BLaER1 (cell line): ENCODE results near the gene DTWD2.
"Not testable (repeated sequence)": the region's sequence is repeated elsewhere in the genome, so short reads cannot be mapped to it uniquely, and the experiment has no call there.

Source experiments
- H3K27ac ChIP-seq: shearing (Covaris generic); formaldehyde crosslinking; 2 replicates; pipeline ENCODE4 v1.8.1; 2022
- H3K27me3 ChIP-seq: shearing (Covaris generic); formaldehyde crosslinking; 2 replicates; pipeline ENCODE4 v1.8.1; 2022
- H3K36me3 ChIP-seq: shearing (Covaris generic); formaldehyde crosslinking; 2 replicates; pipeline ENCODE4 v1.8.1; 2022
- H3K4me1 ChIP-seq: shearing (Covaris generic); formaldehyde crosslinking; 2 replicates; pipeline ENCODE4 v1.8.1; 2022
- H3K4me2 ChIP-seq: shearing (Covaris generic); formaldehyde crosslinking; 2 replicates; pipeline ENCODE4 v1.8.1; 2022
- H3K4me3 ChIP-seq: shearing (Covaris generic); formaldehyde crosslinking; 2 replicates; pipeline ENCODE4 v1.8.1; 2022
- H3K9ac ChIP-seq: shearing (Covaris generic); formaldehyde crosslinking; 2 replicates; pipeline ENCODE4 v1.8.1; 2022
- H3K9me3 ChIP-seq: shearing (Covaris generic); formaldehyde crosslinking; 2 replicates; pipeline ENCODE4 v1.8.1; 2022
- H4K20me1 ChIP-seq: shearing (Covaris generic); formaldehyde crosslinking; 2 replicates; pipeline ENCODE4 v1.8.1; 2022
- Cebpa-rat ChIP-seq: shearing (Covaris generic); IDR thresholded peaks from 2 replicates; pipeline ENCODE4 v1.8.1; 2022

The DTWD2 gene

DNA sequence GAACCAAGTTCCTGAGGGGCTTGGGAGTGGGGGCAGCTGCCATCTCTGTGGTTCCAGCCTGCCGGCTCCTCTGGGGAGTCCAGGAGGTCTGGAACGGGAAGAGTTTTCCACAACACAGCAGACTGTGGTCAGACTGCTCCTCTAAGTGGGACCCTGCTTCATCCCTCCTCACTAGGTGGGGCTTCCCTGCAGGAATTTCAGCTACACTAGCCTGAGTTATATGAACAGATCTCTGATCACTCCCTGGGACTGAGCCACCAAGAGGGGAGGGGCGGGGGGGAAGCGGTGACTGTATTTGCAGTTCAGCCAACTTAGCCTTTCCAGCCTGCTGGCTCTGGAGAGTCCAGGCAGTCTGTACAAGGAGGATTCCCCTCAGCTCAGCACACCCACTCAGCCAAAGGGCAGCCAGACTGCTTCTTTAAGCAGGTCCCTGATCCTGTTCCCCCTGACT lies 19.4 kb downstream of the DTWD2 start:
- H3K4me3 ChIP-seq: no peak overlapping the region
- no peaks in the 10 kb centered on the region for H3K27me3 ChIP-seq
- no peak overlapping the region for H3K27ac ChIP-seq
- H3K4me2 ChIP-seq: no peak overlapping the region
- H3K36me3 ChIP-seq: no peaks in the 10 kb centered on the region
- H3K4me1 ChIP-seq: no peaks in the 10 kb centered on the region
- H3K9me3 ChIP-seq: peaks cover 33% of the 10 kb centered on the region
- H3K9ac ChIP-seq: no peak overlapping the region
- TF ChIP-seq Cebpa-rat: no peak
- H4K20me1 ChIP-seq: no peaks in the 10 kb centered on the region

DNA sequence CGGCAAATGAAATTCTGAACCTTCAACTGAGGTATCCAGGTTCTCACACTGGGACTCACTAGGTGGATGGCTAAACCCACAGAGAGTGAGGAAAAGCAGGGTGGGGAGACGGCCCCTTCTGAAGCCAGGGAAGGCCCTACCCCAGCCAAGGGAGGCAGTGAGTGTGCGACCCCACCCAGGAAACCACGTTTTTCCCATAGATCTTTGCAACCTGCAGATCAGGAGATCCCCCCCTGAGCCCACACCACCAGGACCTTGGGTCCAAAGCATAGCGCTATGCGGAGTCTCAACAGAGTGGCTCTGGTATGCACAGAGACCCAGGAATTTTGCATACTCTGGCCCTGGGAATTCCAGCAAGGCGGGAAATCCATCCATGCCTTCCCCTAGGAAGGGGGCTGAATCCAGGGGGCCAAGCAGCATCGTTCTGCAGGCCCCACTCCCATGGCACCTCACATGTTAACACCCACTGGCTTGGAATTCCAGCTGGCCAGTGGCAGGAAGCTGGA lies 19.9 kb downstream of the DTWD2 start:
- H3K4me2 ChIP-seq: no peak overlapping the region
- H3K9me3 ChIP-seq: peaks cover 31% of the 10 kb centered on the region
- H3K27me3 ChIP-seq: no peaks in the 10 kb centered on the region
- H3K27ac ChIP-seq: no peak overlapping the region
- no peak overlapping the region for H3K9ac ChIP-seq
- TF ChIP-seq Cebpa-rat: no peak
- H3K36me3 ChIP-seq: no peaks in the 10 kb centered on the region
- no peak overlapping the region for H3K4me3 ChIP-seq
- no peaks in the 10 kb centered on the region for H3K4me1 ChIP-seq
- no peaks in the 10 kb centered on the region for H4K20me1 ChIP-seq

- H3K27ac ChIP-seq: no peak overlapping the region
- no peak for TF ChIP-seq Cebpa-rat
- peaks cover 24% of the 10 kb centered on the region for H3K9me3 ChIP-seq
- H3K9ac ChIP-seq: no peak overlapping the region
- H3K4me3 ChIP-seq: no peak overlapping the region
- no peaks in the 10 kb centered on the region for H3K36me3 ChIP-seq
- no peaks in the 10 kb centered on the region for H3K27me3 ChIP-seq
- no peaks in the 10 kb centered on the region for H4K20me1 ChIP-seq
- H3K4me2 ChIP-seq: no peak overlapping the region
- no peaks in the 10 kb centered on the region for H3K4me1 ChIP-seq
Observed at GRCh38 chr5:118967059-118967508, 21.3 kb downstream of the DTWD2 start.

GRCh38 chr5:118965890-118966289 lies 22.5 kb downstream of the DTWD2 start:
- no peaks in the 10 kb centered on the region for H3K4me1 ChIP-seq
- no peak overlapping the region for H3K9ac ChIP-seq
- no peak overlapping the region for H3K4me2 ChIP-seq
- H3K27ac ChIP-seq: no peak overlapping the region
- TF ChIP-seq Cebpa-rat: no peak
- no peak overlapping the region for H3K4me3 ChIP-seq
- no peaks in the 10 kb centered on the region for H3K36me3 ChIP-seq
- H3K27me3 ChIP-seq: no peaks in the 10 kb centered on the region
- H3K9me3 ChIP-seq: peaks cover 23% of the 10 kb centered on the region
- no peaks in the 10 kb centered on the region for H4K20me1 ChIP-seq

GRCh38 chr5:118964970-118965369 lies 23.4 kb downstream of the DTWD2 start:
- not testable (repeated sequence) for H3K4me1 ChIP-seq, H3K27ac ChIP-seq

DNA sequence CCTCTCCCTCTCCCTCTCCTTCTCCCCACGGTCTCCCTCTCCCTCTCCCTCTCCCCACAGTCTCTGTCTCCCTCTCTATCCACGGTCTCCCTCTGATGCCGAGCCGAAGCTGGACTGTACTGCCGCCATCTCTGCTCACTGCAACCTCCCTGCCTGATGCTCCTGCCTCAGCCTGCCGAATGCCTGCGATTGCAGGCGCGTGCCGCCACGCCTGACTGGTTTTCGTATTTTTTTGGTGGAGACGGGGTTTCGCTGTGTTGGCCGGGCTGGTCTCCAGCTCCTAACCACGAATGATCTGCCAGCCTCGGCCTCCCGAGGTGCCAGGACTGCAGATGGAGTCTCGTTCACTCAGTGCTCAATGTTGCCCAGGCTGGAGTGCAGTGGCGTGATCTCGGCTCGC lies 24.0 kb downstream of the DTWD2 start:
- not testable (repeated sequence) for H3K4me1 ChIP-seq, H3K9ac ChIP-seq, H4K20me1 ChIP-seq, H3K4me3 ChIP-seq, H3K4me2 ChIP-seq, H3K27ac ChIP-seq, H3K36me3 ChIP-seq, H3K27me3 ChIP-seq
- H3K9me3 ChIP-seq: peaks cover 25% of the 10 kb centered on the region

More at GRCh38 chr5:118964970-118965369, 23.4 kb downstream of the DTWD2 start:
- peaks cover 21% of the 10 kb centered on the region for H3K9me3 ChIP-seq
- not testable (repeated sequence) for H3K9ac ChIP-seq, H4K20me1 ChIP-seq, H3K36me3 ChIP-seq, H3K27me3 ChIP-seq, H3K4me3 ChIP-seq, H3K4me2 ChIP-seq

DNA sequence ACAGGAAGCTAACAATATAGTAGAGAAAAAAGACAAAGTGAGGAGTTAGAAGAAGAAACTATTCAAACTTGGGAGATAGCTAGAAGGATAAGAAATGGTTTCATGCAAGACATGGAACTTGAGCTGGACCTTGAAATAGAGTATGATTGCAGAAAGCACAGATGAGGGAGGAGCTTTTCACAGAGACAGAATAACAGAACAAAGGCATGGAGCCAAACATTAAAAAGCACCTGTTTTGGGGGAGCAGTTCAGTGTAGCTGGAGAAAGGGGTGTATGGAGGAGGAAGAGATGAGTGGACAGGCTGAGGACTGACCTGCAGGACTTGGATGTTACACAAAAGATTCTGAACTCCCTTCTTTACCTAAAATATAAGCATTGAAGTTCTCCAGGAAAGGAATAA lies 25.2 kb downstream of the DTWD2 start:
- TF ChIP-seq Cebpa-rat: no peak
- Histone ChIP-seq H3K4me1 (no peaks in the 10 kb centered on the region), H3K27ac (no peak overlapping the region), H3K36me3 (no peaks in the 10 kb centered on the region), H3K9ac (no peak overlapping the region), H3K4me2 (no peak overlapping the region), H3K27me3 (no peaks in the 10 kb centered on the region), H4K20me1 (no peaks in the 10 kb centered on the region), H3K9me3 (peaks cover 25% of the 10 kb centered on the region), H3K4me3 (no peak overlapping the region)

- peaks cover 25% of the 10 kb centered on the region for H3K9me3 ChIP-seq
- no peak overlapping the region for H3K9ac ChIP-seq
- H3K4me2 ChIP-seq: no peak overlapping the region
- no peak overlapping the region for H3K27ac ChIP-seq
- no peak for TF ChIP-seq Cebpa-rat
- no peaks in the 10 kb centered on the region for H3K36me3 ChIP-seq
- no peaks in the 10 kb centered on the region for H3K27me3 ChIP-seq
- H4K20me1 ChIP-seq: no peaks in the 10 kb centered on the region
- H3K4me3 ChIP-seq: no peak overlapping the region
- H3K4me1 ChIP-seq: no peaks in the 10 kb centered on the region
Observed at GRCh38 chr5:118960557-118960956, 27.8 kb downstream of the DTWD2 start.

DNA sequence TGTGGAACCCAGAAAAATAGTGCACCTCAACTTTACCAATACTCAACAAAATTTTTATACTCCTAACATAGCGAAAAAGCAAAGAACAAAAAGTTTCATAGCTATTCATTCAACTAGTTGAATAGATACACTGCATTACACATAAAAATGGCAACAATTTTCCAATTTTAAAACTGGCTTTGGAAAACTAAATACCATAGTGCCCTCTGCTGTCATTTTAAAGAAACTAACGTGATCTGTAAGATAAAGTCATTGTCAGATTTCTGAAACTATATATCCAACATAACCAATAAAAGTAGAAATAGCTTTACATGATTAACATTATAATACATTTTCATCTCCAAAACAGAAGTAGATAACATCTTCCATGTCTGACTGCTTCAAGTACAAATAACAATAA lies 31.6 kb downstream of the DTWD2 start:
- H3K9me3 ChIP-seq: peaks cover 9% of the 10 kb centered on the region; the same call in 1 of the 2 replicates
- no peaks in the 10 kb centered on the region for H3K27me3 ChIP-seq
- H3K4me2 ChIP-seq: no peak overlapping the region
- H3K27ac ChIP-seq: no peak overlapping the region
- H3K36me3 ChIP-seq: no peaks in the 10 kb centered on the region
- no peak for TF ChIP-seq Cebpa-rat
- no peaks in the 10 kb centered on the region for H3K4me1 ChIP-seq
- no peak overlapping the region for H3K9ac ChIP-seq
- H3K4me3 ChIP-seq: no peak overlapping the region
- H4K20me1 ChIP-seq: no peaks in the 10 kb centered on the region

GRCh38 chr5:118953652-118954005 lies 34.7 kb downstream of the DTWD2 start:
- TF ChIP-seq Cebpa-rat: no peak
- Histone ChIP-seq H3K27ac (no peak overlapping the region), H4K20me1 (no peaks in the 10 kb centered on the region), H3K36me3 (no peaks in the 10 kb centered on the region), H3K9me3 (no peaks in the 10 kb centered on the region), H3K27me3 (no peaks in the 10 kb centered on the region), H3K4me3 (no peak overlapping the region), H3K4me1 (no peaks in the 10 kb centered on the region), H3K9ac (no peak overlapping the region), H3K4me2 (no peak overlapping the region)

GRCh38 chr5:118952992-118953651 lies 35.2 kb downstream of the DTWD2 start:
- Histone ChIP-seq H3K4me1 (no peaks in the 10 kb centered on the region), H3K36me3 (no peaks in the 10 kb centered on the region), H3K27ac (no peak overlapping the region), H4K20me1 (no peaks in the 10 kb centered on the region), H3K4me2 (no peak overlapping the region), H3K9me3 (no peaks in the 10 kb centered on the region), H3K4me3 (no peak overlapping the region), H3K27me3 (no peaks in the 10 kb centered on the region), H3K9ac (no peak overlapping the region)
- TF ChIP-seq Cebpa-rat: no peak

DNA sequence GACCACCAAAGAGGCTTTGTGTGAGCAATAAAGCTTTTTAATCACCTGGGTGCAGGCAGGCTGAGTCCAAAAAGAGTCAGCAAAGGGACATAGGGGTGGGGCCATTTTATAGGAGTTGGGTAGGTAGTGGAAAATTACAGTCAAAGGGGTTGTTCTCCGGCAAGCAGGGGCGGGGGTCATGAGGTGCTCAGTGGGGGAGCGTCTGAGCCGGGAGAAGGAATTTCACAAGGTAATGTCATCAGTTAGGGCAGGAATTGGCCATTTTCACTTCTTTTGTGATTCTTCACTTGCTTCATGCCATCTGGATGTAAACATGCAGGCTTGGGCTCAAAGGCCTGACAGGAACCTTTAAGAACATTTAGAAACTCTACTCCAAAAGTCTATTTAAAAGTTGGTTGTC lies 36.0 kb downstream of the DTWD2 start:
- not testable (repeated sequence) for H3K27me3 ChIP-seq, H3K4me3 ChIP-seq, H3K4me2 ChIP-seq, H3K4me1 ChIP-seq, H3K9me3 ChIP-seq, H3K9ac ChIP-seq, H3K27ac ChIP-seq, H4K20me1 ChIP-seq, H3K36me3 ChIP-seq

- not testable (repeated sequence) for H3K4me2 ChIP-seq, H3K4me1 ChIP-seq, H4K20me1 ChIP-seq, H3K9ac ChIP-seq, H3K4me3 ChIP-seq, H3K36me3 ChIP-seq, H3K27me3 ChIP-seq, H3K9me3 ChIP-seq, H3K27ac ChIP-seq
Observed at GRCh38 chr5:118950354-118950753, 38.0 kb downstream of the DTWD2 start.
